HUES64 (cell line): ENCODE measurements around the gene TET2.

ENCODE experiments used
- H3K27ac ChIP-seq: 2 replicates; pipeline ENCODE4 v1.7.0; 2013; ENCODE audit warnings: low read depth, low read length, inconsistent platforms
- H3K27me3 ChIP-seq: 2 replicates; pipeline ENCODE4 v1.6.1; 2013; ENCODE audit warnings: mild to moderate bottlenecking, low read length; ENCODE audit not compliant: insufficient read depth
- H3K36me3 ChIP-seq: 2 replicates; pipeline ENCODE4 v1.6.1; 2013; ENCODE audit warnings: mild to moderate bottlenecking, low read length; ENCODE audit not compliant: insufficient read depth
- H3K4me1 ChIP-seq: 2 replicates; pipeline ENCODE4 v1.6.1; 2013; ENCODE audit warnings: mild to moderate bottlenecking, low read length, moderate library complexity; ENCODE audit not compliant: insufficient read depth
- H3K4me3 ChIP-seq: 2 replicates; pipeline ENCODE4 v1.5.1; 2013; ENCODE audit warnings: mild to moderate bottlenecking, low read length, moderate library complexity
- H3K9ac ChIP-seq: 2 replicates; pipeline ENCODE4 v1.6.1; 2013; ENCODE audit warnings: mild to moderate bottlenecking, low read depth, low read length
- H3K9me3 ChIP-seq: 2 replicates; pipeline ENCODE4 v1.6.1; 2013; ENCODE audit warnings: low read depth, low read length; ENCODE audit not compliant: insufficient read depth
- WGBS: fragments of 150-250, 120-280 bp; methylation state at CpG from one replicate; pipeline ENCODE4 v1.1.7; 2013; ENCODE audit warnings: missing lambda C conversion rate; 5-methylcytosine and 5-hydroxymethylcytosine counted together

TET2 gene

DNA sequence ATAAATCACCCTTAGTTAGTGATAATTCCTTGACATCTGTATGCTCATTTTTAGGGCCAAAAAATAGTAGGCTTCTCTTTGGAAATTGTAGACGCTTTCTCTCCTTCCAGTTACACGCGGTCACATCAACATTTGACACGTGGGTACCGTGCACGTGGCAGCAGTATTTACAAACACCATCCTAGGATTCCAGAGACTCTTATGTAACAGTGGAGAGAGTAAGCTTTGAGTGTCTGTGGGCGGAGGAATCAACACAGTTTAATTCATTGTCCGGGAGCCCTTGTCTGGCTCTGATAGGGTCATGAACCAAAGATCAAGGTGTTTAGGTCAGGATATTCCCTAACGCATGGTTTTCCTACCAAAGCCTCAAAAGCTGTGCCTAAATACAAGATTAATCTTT is 12.2 kb downstream of the TET2 start:
- Histone ChIP-seq H3K9me3 (no peaks in the 10 kb centered on the region), H3K36me3 (no peaks in the 10 kb centered on the region), H3K27ac (no peak overlapping the region), H3K4me3 (peak overlapping the region; percentile 31; the same call in 1 of the 2 replicates), H3K27me3 (peaks cover 100% of the 10 kb centered on the region), H3K9ac (no peak overlapping the region), H3K4me1 (peaks cover 18% of the 10 kb centered on the region)
- 6% methylated on average over 9 of the region's 9 CpGs for WGBS

DNA sequence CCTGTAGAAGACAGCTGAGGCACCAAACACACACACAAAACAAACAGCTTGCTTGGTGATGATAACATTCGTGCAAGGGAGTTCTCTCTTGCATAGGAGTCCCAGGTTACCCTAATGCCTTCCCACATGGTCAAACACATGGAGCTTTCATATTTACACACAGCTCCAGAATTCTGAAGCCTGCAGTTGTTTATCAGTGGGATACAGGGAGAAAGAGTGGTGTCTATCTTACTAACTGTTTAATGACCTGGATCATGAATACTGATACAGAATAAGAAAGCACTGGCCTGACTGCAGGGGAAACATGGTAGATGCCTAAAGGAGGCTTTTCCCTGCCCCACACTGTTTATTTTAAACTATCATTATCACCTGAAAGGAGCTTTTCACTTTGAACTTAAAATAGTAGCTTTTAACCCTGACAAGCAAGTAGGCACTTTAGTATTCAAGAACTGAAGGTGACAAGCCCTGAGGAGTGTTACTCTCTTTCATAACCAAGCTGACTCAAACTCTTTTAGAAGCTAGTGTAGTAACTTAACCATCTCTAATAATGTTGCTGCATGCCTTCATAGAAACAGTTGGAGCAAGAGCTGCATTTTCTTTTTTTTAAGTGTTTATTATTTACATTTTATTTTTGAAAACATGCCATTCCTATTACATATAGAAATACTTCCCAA is 15.6 kb downstream of the TET2 start:
- Histone ChIP-seq H3K9me3 (no peaks in the 10 kb centered on the region), H3K36me3 (no peaks in the 10 kb centered on the region), H3K27ac (no peak overlapping the region), H3K4me3 (no peak overlapping the region), H3K9ac (no peak overlapping the region), H3K27me3 (peaks cover 97% of the 10 kb centered on the region), H3K4me1 (peaks cover 18% of the 10 kb centered on the region)
- 9% methylated on average over 1 of the region's 1 CpG for WGBS

DNA sequence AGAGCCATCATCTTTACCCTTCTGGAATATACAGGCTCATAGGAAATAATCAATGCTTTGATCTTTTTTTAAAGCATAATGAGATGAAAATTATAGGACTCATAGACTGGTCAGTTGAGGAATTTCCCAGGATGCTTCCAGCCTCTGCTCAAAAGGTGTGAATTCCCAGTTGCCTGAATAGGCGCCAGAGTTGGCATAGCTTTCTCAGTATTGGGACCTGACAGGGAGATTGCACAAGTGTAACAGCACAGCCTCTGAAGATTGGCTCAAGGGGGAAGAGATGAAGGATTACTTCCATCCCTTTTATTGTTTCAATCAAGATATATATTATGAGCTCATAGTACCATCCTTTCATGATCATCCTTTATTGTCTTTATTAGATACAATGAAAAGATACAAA is 17.9 kb downstream of the TET2 start:
- H3K9me3 ChIP-seq: no peaks in the 10 kb centered on the region
- 88% methylated on average over 1 of the region's 1 CpG for WGBS
- no peak overlapping the region for H3K27ac ChIP-seq
- no peak overlapping the region for H3K4me3 ChIP-seq
- H3K9ac ChIP-seq: no peak overlapping the region
- peaks cover 9% of the 10 kb centered on the region for H3K4me1 ChIP-seq
- no peaks in the 10 kb centered on the region for H3K36me3 ChIP-seq
- peaks cover 83% of the 10 kb centered on the region for H3K27me3 ChIP-seq

DNA sequence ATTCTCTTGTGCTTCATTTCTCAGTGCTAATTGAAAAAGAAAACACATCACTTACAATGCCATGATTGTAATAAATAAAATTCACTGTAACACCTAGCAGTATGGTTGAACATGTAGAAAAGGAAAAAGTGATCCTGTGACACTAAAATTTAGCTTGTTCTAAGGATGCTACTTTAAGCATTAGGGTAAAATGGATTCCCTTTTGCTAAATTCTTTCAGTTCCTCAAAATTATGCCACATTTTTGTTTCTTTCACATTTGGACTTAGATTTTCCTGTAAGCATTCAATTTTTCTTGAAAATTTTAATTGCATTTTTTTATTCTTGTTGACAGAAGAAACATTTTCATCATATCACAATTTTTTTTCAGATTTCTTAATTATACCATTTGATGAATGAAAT is 19.4 kb downstream of the TET2 start:
- H3K27ac ChIP-seq: no peak overlapping the region
- no peaks in the 10 kb centered on the region for H3K9me3 ChIP-seq
- no peaks in the 10 kb centered on the region for H3K36me3 ChIP-seq
- peaks cover 9% of the 10 kb centered on the region for H3K4me1 ChIP-seq
- H3K27me3 ChIP-seq: peaks cover 67% of the 10 kb centered on the region
- H3K9ac ChIP-seq: no peak overlapping the region
- no peak overlapping the region for H3K4me3 ChIP-seq

DNA sequence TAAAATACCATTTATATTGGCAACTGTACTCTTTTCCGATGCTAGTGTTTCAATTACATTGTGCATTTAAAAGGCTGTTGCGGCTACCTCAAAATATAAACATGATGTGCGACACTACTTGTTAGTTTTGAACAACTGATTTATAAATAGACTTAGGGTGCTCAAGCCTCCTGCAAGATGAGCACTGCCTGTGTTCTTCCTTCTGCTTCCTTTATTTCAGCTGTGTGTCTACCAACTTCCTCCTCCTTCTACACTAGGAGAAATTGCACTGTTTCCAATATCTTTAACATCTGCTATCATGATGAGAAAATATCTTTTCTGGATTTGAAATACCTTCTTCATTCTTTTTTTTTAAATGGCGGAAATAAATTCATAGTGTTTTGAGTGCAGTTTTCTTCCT is 24.0 kb downstream of the TET2 start:
- 94% methylated on average over 4 of the region's 4 CpGs for WGBS
- Histone ChIP-seq H3K4me3 (no peak overlapping the region), H3K27me3 (peaks cover 21% of the 10 kb centered on the region)

DNA sequence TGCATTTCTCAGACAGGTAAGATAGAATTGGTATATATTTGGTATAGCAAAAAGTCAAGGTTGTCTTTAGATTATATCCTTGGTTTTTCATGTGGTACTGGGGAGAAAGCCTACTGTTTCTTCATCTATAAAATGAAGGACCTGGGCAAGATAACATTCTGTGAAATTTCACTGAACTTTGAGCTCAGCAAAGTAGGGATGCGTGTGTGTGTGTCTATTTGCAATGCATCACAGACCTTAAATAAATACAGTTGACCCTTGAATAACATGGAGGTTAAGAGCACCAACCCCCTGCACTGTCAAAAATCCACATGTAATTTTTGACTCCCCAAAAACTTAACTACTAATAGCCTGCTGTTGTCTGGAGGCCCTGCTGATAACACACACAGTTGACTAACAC is 25.2 kb downstream of the TET2 start:
- Histone ChIP-seq H3K36me3 (no peaks in the 10 kb centered on the region), H3K9me3 (no peaks in the 10 kb centered on the region), H3K27me3 (peaks cover 10% of the 10 kb centered on the region), H3K27ac (no peak overlapping the region), H3K4me3 (no peak overlapping the region), H3K9ac (no peak overlapping the region), H3K4me1 (no peaks in the 10 kb centered on the region)
- WGBS: 100% methylated on average over 1 of the region's 1 CpG

More for the DNA sequence above, 24.0 kb downstream of the TET2 start:
- no peaks in the 10 kb centered on the region for H3K4me1 ChIP-seq
- H3K27ac ChIP-seq: no peak overlapping the region
- H3K36me3 ChIP-seq: no peaks in the 10 kb centered on the region
- no peaks in the 10 kb centered on the region for H3K9me3 ChIP-seq
- H3K9ac ChIP-seq: no peak overlapping the region

DNA sequence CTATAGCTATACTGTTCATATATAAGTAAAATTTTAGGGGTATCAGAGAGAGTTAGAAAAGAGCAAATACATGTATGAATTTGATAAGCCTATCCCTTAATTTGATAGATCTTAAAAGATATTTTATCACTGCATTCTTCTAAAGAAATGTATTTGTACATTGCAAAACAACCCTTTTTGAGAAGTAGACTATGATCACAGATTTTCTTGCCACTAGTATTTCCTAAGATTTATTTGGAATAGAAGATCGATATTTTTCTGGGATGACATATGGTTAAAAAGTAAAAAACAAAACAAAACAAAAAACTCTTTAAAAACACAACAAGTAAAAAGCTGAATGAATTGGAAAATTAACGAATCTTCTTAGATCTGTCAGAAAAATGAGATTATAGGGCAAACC is 27.4 kb downstream of the TET2 start:
- no peaks in the 10 kb centered on the region for H3K9me3 ChIP-seq
- no peak overlapping the region for H3K9ac ChIP-seq
- no peaks in the 10 kb centered on the region for H3K27me3 ChIP-seq
- no peak overlapping the region for H3K27ac ChIP-seq
- no peak overlapping the region for H3K4me3 ChIP-seq
- H3K4me1 ChIP-seq: no peaks in the 10 kb centered on the region
- no peaks in the 10 kb centered on the region for H3K36me3 ChIP-seq
- 89% methylated on average over 1 of the region's 2 CpGs for WGBS

DNA sequence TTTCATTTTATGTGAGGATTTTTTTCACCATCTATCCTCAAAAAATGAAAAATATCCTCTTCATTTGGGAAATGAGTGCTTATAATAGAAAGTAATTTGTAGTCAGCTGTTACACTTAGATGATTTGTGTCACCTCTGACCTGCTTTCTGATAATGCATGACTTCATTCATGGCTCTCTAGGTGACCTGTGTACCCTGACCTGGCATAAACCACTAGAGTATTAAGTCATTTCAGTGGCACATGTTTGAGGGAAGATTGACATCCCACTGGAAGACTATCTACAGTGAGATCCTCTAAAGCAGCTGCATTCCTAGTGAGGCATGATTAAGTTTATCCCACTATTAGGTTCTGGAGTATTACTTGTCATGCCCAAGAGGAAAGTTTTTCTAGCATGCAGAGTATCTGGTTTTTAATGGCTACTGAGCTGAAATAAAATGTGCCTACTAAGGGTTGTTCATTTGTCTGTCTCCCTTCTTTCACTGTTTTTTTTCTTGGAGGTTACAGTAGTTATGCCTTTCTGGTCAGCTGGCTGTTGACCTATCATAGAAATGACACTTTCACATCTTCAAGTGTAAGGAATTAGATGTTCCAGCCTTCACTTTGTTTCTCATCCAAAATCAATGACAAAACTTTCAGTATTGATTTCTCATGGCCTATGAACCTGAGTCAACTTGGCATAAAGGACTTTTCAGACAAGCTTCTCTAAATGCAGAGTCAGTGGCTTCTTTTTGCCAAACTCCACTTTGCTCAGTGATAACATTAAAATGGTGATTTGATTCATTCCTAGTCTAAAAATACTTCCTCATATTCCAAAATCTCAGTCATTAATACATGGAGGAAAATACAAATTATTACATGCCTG is 33.1 kb downstream of the TET2 start:
- Histone ChIP-seq H3K27me3 (no peaks in the 10 kb centered on the region), H3K4me1 (peaks cover 8% of the 10 kb centered on the region; the same call in 1 of the 2 replicates), H3K4me3 (no peak overlapping the region), H3K9ac (no peak overlapping the region), H3K27ac (no peak overlapping the region), H3K9me3 (no peaks in the 10 kb centered on the region), H3K36me3 (no peaks in the 10 kb centered on the region)

DNA sequence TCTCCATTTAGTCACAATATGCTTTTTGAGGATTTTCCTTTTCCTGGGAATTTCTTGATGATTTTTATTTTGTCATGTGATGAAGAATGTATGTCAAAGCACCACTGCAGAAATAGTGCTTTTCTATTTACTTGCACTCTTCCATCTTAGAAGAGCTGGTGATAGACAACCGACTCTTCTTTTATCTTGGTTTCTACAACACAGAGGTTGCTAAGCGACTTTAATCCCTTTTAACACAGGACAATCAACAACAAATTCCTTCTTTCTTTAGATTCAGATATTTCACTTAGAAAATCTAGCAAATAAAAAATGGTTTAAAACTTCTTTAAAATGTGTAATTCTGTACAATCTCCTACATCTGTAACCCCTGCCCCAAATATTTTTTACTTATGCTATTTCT is 34.6 kb downstream of the TET2 start:
- Histone ChIP-seq H3K27ac (no peak overlapping the region), H3K27me3 (no peaks in the 10 kb centered on the region), H3K4me3 (no peak overlapping the region), H3K9me3 (no peaks in the 10 kb centered on the region), H3K36me3 (no peaks in the 10 kb centered on the region), H3K9ac (no peak overlapping the region), H3K4me1 (peaks cover 8% of the 10 kb centered on the region; the same call in 1 of the 2 replicates)
- 51% methylated on average over 2 of the region's 2 CpGs for WGBS

DNA sequence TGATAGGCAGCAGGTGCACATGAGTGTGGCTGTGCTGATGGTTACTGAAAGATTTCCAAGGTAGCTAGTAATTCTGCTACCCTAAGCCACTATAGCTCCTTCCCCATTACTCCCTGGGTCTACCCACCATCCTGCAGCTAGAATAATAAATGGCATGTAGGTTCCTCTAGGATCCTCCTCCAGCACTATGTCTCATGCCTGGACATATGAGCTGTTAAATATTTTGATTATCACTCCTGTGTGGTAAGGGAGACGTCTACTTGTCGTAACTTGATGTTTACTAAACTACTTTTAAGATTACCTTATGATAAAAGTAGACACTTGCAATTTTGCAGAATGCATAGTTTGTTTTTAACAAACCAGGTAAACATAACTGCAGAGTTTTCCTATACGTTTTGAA is 35.5 kb downstream of the TET2 start:
- no peak overlapping the region for H3K9ac ChIP-seq
- peaks cover 8% of the 10 kb centered on the region; the same call in 1 of the 2 replicates for H3K4me1 ChIP-seq
- no CpG with 5 or more reads among the region's 3 CpGs for WGBS
- H3K9me3 ChIP-seq: no peaks in the 10 kb centered on the region
- H3K36me3 ChIP-seq: no peaks in the 10 kb centered on the region
- H3K27ac ChIP-seq: no peak overlapping the region
- no peak overlapping the region for H3K4me3 ChIP-seq
- no peaks in the 10 kb centered on the region for H3K27me3 ChIP-seq

DNA sequence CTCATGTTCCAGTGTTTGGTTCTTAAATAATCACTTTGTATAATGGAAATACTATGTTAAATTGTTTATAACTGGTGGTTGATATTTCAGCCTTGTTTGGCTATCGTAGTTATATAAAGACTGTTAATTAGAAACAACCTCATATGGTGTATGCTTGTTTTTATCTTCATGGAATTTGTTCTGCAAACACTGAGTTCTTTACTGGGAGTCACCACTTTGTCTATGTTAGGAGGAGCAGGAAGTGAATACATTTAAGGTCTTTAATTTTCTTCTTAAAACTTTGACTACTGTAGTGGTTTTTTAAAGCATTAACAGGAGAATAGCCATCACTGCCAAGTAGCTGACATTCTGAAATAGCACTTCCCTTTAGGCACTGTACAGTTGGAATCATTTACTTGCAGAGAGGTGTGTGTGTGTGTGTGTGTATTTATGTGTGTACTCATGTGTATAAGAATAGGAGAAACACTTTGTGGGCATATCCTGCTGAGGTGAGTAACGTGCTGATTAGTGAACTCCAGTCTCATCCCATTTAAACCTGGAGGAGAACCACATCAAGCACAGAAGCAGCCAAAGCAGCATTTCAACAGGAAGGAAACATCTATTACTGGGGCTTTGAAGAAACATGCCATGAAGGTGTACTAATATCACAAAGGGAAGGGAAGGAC is 37.8 kb downstream of the TET2 start:
- Histone ChIP-seq H3K9ac (no peak overlapping the region), H3K4me1 (peaks cover 8% of the 10 kb centered on the region; the same call in 1 of the 2 replicates), H3K27ac (no peak overlapping the region), H3K4me3 (no peak overlapping the region), H3K9me3 (no peaks in the 10 kb centered on the region), H3K27me3 (no peaks in the 10 kb centered on the region), H3K36me3 (no peaks in the 10 kb centered on the region)
- 80% methylated on average over 1 of the region's 2 CpGs for WGBS
